ENCODE data around the gene CBX6. TPM values are rescaled to one million over a fixed set of nuclear protein-coding genes. Genes with fewer than 3 reads are reported as not detected.

CBX6 gene
- total RNA-seq, 1 experiment from 2014 or later: 119 TPM

DNA sequence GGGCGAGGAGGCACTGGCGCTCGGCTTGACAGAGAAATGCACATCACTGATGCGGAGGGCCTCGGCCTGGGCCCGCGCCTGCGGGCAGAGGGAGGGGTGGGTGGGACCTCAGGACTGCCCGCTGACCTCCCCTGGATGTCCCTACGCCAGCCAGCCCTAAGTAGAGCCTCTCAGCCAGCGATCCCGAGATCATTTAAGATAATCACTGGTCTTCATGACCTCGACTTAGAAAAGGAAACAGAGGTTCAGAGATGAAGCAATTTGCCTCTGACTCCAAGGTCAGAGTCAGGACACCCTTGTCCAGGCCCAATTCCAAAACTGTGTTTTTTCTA, 4.9 kb downstream of the CBX6 start:
- H3K36me3 ChIP-seq (ENCODE audit: insufficient read depth, low read length, poor library complexity, severe bottlenecking): peaks cover 56% of the 10 kb centered on the region
- H3K9me3 ChIP-seq (ENCODE audit: low read depth, low read length, poor library complexity, severe bottlenecking): no peaks in the 10 kb centered on the region
- CTCF ChIA-PET: interaction anchor here (1.0 kb wide), 1 partner anchor 98 kb away, joined by 4 read pairs; no protein-coding TSS in a partner anchor
- peak overlapping the region; percentile 57 for H3K27ac ChIP-seq (ENCODE audit: low read depth, low read length, poor library complexity, severe bottlenecking)
- intact Hi-C loops (cut with micrococcal nuclease; ENCODE audit: unreplicated experiment): no loop called here
- H3K27me3 ChIP-seq (replicated peaks; ENCODE audit: insufficient read depth, low read depth, low read length, poor library complexity): no peaks in the 10 kb centered on the region
- DNase-seq (ENCODE audit: low spot score): no peak
- POLR2A ChIA-PET (ENCODE audit: low non-redundant PET): no interaction called here
- no TSS peak for BruUV-seq (replicated peaks)
- peaks cover 86% of the 10 kb centered on the region for H3K4me1 ChIP-seq (ENCODE audit: insufficient read depth, low read length, poor library complexity, severe bottlenecking)
- H3K4me3 ChIP-seq (ENCODE audit: low read depth, low read length, poor library complexity, severe bottlenecking): no peak overlapping the region
- TF ChIP-seq EZH2 (IDR thresholded peaks at IDR 0.05; ENCODE audit: borderline replicate concordance, low read depth, low read length, poor library complexity, severe bottlenecking): no peak
- TF ChIP-seq, protein P1, sequence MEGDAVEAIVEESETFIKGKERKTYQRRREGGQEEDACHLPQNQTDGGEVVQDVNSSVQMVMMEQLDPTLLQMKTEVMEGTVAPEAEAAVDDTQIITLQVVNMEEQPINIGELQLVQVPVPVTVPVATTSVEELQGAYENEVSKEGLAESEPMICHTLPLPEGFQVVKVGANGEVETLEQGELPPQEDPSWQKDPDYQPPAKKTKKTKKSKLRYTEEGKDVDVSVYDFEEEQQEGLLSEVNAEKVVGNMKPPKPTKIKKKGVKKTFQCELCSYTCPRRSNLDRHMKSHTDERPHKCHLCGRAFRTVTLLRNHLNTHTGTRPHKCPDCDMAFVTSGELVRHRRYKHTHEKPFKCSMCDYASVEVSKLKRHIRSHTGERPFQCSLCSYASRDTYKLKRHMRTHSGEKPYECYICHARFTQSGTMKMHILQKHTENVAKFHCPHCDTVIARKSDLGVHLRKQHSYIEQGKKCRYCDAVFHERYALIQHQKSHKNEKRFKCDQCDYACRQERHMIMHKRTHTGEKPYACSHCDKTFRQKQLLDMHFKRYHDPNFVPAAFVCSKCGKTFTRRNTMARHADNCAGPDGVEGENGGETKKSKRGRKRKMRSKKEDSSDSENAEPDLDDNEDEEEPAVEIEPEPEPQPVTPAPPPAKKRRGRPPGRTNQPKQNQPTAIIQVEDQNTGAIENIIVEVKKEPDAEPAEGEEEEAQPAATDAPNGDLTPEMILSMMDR (conservative IDR thresholded peaks at IDR 0.05; ENCODE audit: low read depth, low read length): no peak

DNA sequence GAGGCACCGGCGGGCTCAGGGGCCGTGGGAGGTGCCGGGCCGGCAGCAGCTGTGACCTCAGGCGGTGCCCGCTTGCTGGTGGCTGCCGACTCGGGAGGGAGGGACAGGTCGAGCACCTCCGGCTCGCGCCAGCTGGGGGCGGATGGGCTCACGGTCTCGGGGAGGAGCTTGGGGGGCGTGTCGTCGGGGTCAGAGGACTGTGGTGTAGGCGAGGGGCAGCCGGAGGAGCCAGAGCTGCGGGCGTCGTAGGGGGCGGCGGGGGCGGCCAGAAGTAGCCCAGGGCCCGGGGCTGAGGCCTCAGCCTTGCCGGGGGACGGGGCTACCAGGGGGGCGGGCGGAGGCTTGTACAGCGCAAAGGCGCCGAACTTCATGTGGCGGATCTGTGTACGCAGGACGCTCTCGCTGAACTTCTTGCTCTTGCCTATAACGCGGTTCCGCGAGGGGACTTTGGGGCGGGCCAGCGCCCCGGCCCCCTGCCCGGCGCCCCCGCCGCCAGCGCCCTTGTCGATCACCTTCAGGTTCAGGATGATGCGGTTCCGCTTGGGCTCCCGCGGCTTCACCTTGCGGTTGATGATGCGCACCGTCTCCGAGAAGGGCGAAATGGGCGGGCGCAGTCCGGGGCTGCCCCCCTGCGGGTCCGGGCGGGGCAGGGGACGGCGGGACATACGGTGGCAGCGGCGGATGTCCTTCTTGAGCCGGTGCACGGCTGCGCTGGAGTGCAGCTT, 5.5 kb downstream of the CBX6 start:
- Histone ChIP-seq H3K9me3 (ENCODE audit: low read depth, low read length, poor library complexity, severe bottlenecking) (no peaks in the 10 kb centered on the region), H3K4me1 (ENCODE audit: insufficient read depth, low read length, poor library complexity, severe bottlenecking) (peaks cover 90% of the 10 kb centered on the region), H3K27ac (ENCODE audit: low read depth, low read length, poor library complexity, severe bottlenecking) (peak overlapping the region; percentile 76), H3K4me3 (ENCODE audit: low read depth, low read length, poor library complexity, severe bottlenecking) (no peak overlapping the region), H3K36me3 (ENCODE audit: insufficient read depth, low read length, poor library complexity, severe bottlenecking) (peaks cover 56% of the 10 kb centered on the region), H3K27me3 (replicated peaks; ENCODE audit: insufficient read depth, low read depth, low read length, poor library complexity) (no peaks in the 10 kb centered on the region)
- ChIA-PET POLR2A (ENCODE audit: low non-redundant PET) (no interaction called here), CTCF (interaction anchor here (1.0 kb wide), 1 partner anchor 98 kb away, joined by 4 read pairs; no protein-coding TSS in a partner anchor)
- DNase-seq (ENCODE audit: low spot score): no peak
- no TSS peak for BruUV-seq (replicated peaks)
- intact Hi-C loops (cut with micrococcal nuclease; ENCODE audit: unreplicated experiment): no loop called here
- TF ChIP-seq, protein P1 (conservative IDR thresholded peaks at IDR 0.05; ENCODE audit: low read depth, low read length): no peak
- TF ChIP-seq EZH2 (IDR thresholded peaks at IDR 0.05; ENCODE audit: borderline replicate concordance, low read depth, low read length, poor library complexity, severe bottlenecking): no peak

DNA sequence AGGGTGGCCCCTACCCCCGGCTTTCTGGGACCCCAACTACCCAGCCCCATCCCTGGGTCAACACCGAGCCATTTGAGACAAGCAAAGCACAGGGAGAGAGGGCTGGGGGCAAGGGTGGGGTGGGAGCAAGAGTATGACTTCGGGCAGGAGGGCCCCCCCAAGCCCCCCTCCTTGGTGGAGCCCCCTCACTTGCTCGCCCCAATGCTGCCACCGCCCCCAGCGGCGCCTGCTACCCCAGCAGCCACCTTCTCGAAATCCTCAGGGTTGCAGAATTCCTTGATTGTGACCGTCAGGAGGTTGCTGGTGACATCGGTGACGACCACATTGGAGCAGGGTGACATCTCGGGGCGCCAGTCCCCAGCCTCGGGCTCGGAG, 6.0 kb downstream of the CBX6 start:
- intact Hi-C loops (cut with micrococcal nuclease; ENCODE audit: unreplicated experiment): no loop called here
- POLR2A ChIA-PET (ENCODE audit: low non-redundant PET): no interaction called here
- DNase-seq (ENCODE audit: low spot score): no peak

More for the DNA sequence above, 6.0 kb downstream of the CBX6 start:
- Histone ChIP-seq H3K9me3 (ENCODE audit: low read depth, low read length, poor library complexity, severe bottlenecking) (no peaks in the 10 kb centered on the region), H3K36me3 (ENCODE audit: insufficient read depth, low read length, poor library complexity, severe bottlenecking) (peaks cover 56% of the 10 kb centered on the region), H3K27me3 (replicated peaks; ENCODE audit: insufficient read depth, low read depth, low read length, poor library complexity) (no peaks in the 10 kb centered on the region), H3K4me3 (ENCODE audit: low read depth, low read length, poor library complexity, severe bottlenecking) (no peak overlapping the region), H3K27ac (ENCODE audit: low read depth, low read length, poor library complexity, severe bottlenecking) (peak overlapping the region; percentile 76), H3K4me1 (ENCODE audit: insufficient read depth, low read length, poor library complexity, severe bottlenecking) (peaks cover 90% of the 10 kb centered on the region)
- BruUV-seq (replicated peaks): no TSS peak
- CTCF ChIA-PET: no interaction called here
- TF ChIP-seq, protein P1 (conservative IDR thresholded peaks at IDR 0.05; ENCODE audit: low read depth, low read length): no peak
- no peak for TF ChIP-seq EZH2 (IDR thresholded peaks at IDR 0.05; ENCODE audit: borderline replicate concordance, low read depth, low read length, poor library complexity, severe bottlenecking)

Data from A673 (cell line).